ENCODE results near the gene RIN3. TPM values are rescaled to one million over a fixed set of nuclear protein-coding genes. Genes with fewer than 3 reads are reported as not detected.

RIN3 gene
- total RNA-seq, 1 donor from 2014 or later: 0.22 TPM

GRCh38 chr14:92719890-92720323 is 206.3 kb downstream of the RIN3 start:
- Mint-ChIP-seq H3K27me3 (ENCODE audit: insufficient read depth, low read depth) (peaks cover 2% of the 10 kb centered on the region), H3K9me3 (peaks cover 2% of the 10 kb centered on the region), H3K4me3 (no peak overlapping the region), H3K36me3 (peaks cover 14% of the 10 kb centered on the region), H3K27ac (peak overlapping the region; percentile 11), H3K4me1 (no peaks in the 10 kb centered on the region)
- Histone ChIP-seq H3F3A (ENCODE audit: low read depth) (no peaks in the 10 kb centered on the region), H4K20me1 (ENCODE audit: low read depth) (no peaks in the 10 kb centered on the region), H3K9ac (no peak overlapping the region), H3K4me3 (no peak overlapping the region), H3K79me2 (ENCODE audit: low read depth) (peaks cover 10% of the 10 kb centered on the region), H3K4me2 (no peak overlapping the region), H3K27me3 (no peaks in the 10 kb centered on the region), H3K27ac (no peak overlapping the region), H3K4me1 (no peaks in the 10 kb centered on the region), H3K36me3 (no peaks in the 10 kb centered on the region), H2AFZ (replicated peaks) (no peak overlapping the region), H3K9me3 (ENCODE audit: low read depth) (no peaks in the 10 kb centered on the region)
- TF ChIP-seq EZH2 (IDR thresholded peaks at IDR 0.05) (no peak), EZH2phosphoT487 (IDR thresholded peaks at IDR 0.05) (no peak), CTCF (IDR thresholded peaks at IDR 0.05) (no peak)
- no peak for DNase-seq (ENCODE audit: low spot score)

DNA sequence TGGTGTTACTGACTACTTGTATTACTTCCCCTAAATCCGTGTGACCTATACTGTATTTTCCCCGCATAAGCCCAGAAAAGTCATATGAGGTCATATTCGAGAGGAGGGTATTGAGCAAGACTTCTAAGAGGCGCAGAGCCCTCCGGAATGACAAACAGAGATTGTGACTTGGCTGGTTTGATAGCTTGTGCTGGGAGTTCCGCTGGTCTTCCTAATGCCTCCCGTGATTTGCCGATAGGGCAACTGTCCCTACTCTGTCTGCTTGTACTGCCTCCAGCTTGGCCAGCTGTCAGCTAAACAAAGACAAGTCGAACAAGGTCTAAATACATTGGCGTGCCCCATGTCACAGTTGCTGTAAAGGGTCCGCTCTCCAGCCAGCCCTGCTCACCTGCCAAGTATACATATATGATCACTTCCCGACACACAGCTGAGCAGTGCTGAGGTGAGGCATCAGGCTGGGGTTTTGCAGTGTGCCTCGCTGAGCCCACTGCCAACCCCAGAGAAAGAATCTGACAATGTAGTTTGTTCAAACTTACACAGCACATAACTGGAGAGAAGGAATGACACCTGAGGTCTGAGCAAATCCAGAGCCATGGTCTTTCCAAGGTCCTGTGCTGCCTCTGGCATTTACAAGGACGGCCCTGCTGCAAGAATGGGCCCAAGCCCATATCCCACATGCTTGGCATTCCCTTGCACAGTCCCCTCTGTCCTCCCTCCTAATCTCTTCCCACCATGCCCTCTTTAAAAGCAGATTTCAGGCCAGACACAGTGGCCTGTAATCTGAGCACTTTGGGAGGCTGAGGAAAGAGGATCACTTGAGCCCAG is 211.1 kb downstream of the RIN3 start:
- peaks cover 2% of the 10 kb centered on the region for H3K4me1 Mint-ChIP-seq
- Histone ChIP-seq H3K79me2 (ENCODE audit: low read depth) (peaks cover 10% of the 10 kb centered on the region), H3K36me3 (no peaks in the 10 kb centered on the region), H3K9ac (no peak overlapping the region), H4K20me1 (ENCODE audit: low read depth) (peaks cover 3% of the 10 kb centered on the region), H3K4me3 (no peak overlapping the region), H3F3A (ENCODE audit: low read depth) (peaks cover 4% of the 10 kb centered on the region), H3K27me3 (no peaks in the 10 kb centered on the region), H3K9me3 (ENCODE audit: low read depth) (no peaks in the 10 kb centered on the region), H3K4me1 (peaks cover 4% of the 10 kb centered on the region), H3K4me2 (no peak overlapping the region), H3K27ac (no peak overlapping the region), H2AFZ (replicated peaks) (no peak overlapping the region)
- no peak for TF ChIP-seq EZH2phosphoT487 (IDR thresholded peaks at IDR 0.05)
- no peak for TF ChIP-seq EZH2 (IDR thresholded peaks at IDR 0.05)
- no peak for TF ChIP-seq CTCF (IDR thresholded peaks at IDR 0.05)
- peaks cover 19% of the 10 kb centered on the region for H3K36me3 Mint-ChIP-seq
- no peak overlapping the region for H3K27ac Mint-ChIP-seq
- H3K4me3 Mint-ChIP-seq: no peak overlapping the region
- H3K9me3 Mint-ChIP-seq: peaks cover 2% of the 10 kb centered on the region
- H3K27me3 Mint-ChIP-seq (ENCODE audit: insufficient read depth, low read depth): no peaks in the 10 kb centered on the region
- DNase-seq (ENCODE audit: low spot score): peak; percentile 30

GRCh38 chr14:92726135-92726932 is 212.8 kb downstream of the RIN3 start:
- Histone ChIP-seq H3K27ac (no peak overlapping the region), H3K9me3 (ENCODE audit: low read depth) (no peaks in the 10 kb centered on the region), H2AFZ (replicated peaks) (no peak overlapping the region), H3K9ac (no peak overlapping the region), H3K36me3 (no peaks in the 10 kb centered on the region), H3K4me1 (peaks cover 7% of the 10 kb centered on the region), H4K20me1 (ENCODE audit: low read depth) (peaks cover 5% of the 10 kb centered on the region), H3K27me3 (no peaks in the 10 kb centered on the region), H3K4me2 (no peak overlapping the region), H3K79me2 (ENCODE audit: low read depth) (peaks cover 10% of the 10 kb centered on the region), H3F3A (ENCODE audit: low read depth) (peaks cover 4% of the 10 kb centered on the region), H3K4me3 (no peak overlapping the region)
- H3K9me3 Mint-ChIP-seq: peaks cover 2% of the 10 kb centered on the region
- H3K27ac Mint-ChIP-seq: peak overlapping the region; percentile 1
- no peak overlapping the region for H3K4me3 Mint-ChIP-seq
- peaks cover 2% of the 10 kb centered on the region for H3K4me1 Mint-ChIP-seq
- no peaks in the 10 kb centered on the region for H3K27me3 Mint-ChIP-seq (ENCODE audit: insufficient read depth, low read depth)
- peaks cover 22% of the 10 kb centered on the region for H3K36me3 Mint-ChIP-seq
- no peak for TF ChIP-seq EZH2phosphoT487 (IDR thresholded peaks at IDR 0.05)
- TF ChIP-seq CTCF (IDR thresholded peaks at IDR 0.05): no peak
- no peak for TF ChIP-seq EZH2 (IDR thresholded peaks at IDR 0.05)
- DNase-seq (ENCODE audit: low spot score): no peak

Measured in neural progenitor cell (in vitro differentiated cells).